H9 (cell line): ENCODE measurements around the gene SCFD1. TPM values are rescaled to one million over a fixed set of nuclear protein-coding genes. Genes with fewer than 3 reads are reported as not detected.
"Not testable (repeated sequence)": the region's sequence is repeated elsewhere in the genome, so short reads cannot be mapped to it uniquely, and the experiment has no call there.

Experiments used
- DNase-seq: peaks from one replicate; pipeline ENCODE4 v3.0.0-alpha.2; 2017
- H2AFZ ChIP-seq: one replicate; pipeline ENCODE4 v1.6.1; 2013; ENCODE audit warnings: mild to moderate bottlenecking, low read length, control low read depth, moderate library complexity
- H2AK5ac ChIP-seq: 2 replicates; pipeline ENCODE4 v1.6.1; 2013; ENCODE audit warnings: low read length, control low read depth, mixed read lengths; ENCODE audit not compliant: insufficient read length
- H2BK120ac ChIP-seq: one replicate; pipeline ENCODE4 v1.6.1; 2013; ENCODE audit warnings: low read depth, mild to moderate bottlenecking, low read length, control low read depth, inconsistent platforms; ENCODE audit not compliant: poor library complexity, severe bottlenecking
- H2BK12ac ChIP-seq: 2 replicates; pipeline ENCODE4 v1.6.1; 2013; ENCODE audit warnings: low read length, control low read depth, mixed read lengths, low read depth; ENCODE audit not compliant: insufficient read length
- H2BK15ac ChIP-seq: 2 replicates; pipeline ENCODE4 v1.6.1; 2013; ENCODE audit warnings: low read depth, low read length, control low read depth
- H2BK20ac ChIP-seq: one replicate; pipeline ENCODE4 v1.6.1; 2013; ENCODE audit warnings: low read depth, mild to moderate bottlenecking, low read length, control low read depth, inconsistent platforms; ENCODE audit not compliant: poor library complexity, severe bottlenecking
- H2BK5ac ChIP-seq: 2 replicates; pipeline ENCODE4 v1.6.1; 2013; ENCODE audit warnings: low read length, control low read depth, mixed read lengths; ENCODE audit not compliant: insufficient read length
- H3K14ac ChIP-seq: 2 replicates; pipeline ENCODE4 v1.6.1; 2013; ENCODE audit warnings: low read length, control low read depth; ENCODE audit not compliant: insufficient read depth
- H3K18ac ChIP-seq: 2 replicates; pipeline ENCODE4 v1.6.1; 2013; ENCODE audit warnings: low read depth, mild to moderate bottlenecking, mixed read lengths, low read length, control low read depth; ENCODE audit not compliant: insufficient read length
- H3K23ac ChIP-seq: 2 replicates; pipeline ENCODE4 v1.6.1; 2013; ENCODE audit warnings: low read length, control low read depth, mixed read lengths, low read depth; ENCODE audit not compliant: insufficient read length
- H3K23me2 ChIP-seq: 2 replicates; pipeline ENCODE4 v1.6.1; 2013; ENCODE audit warnings: low read depth, mild to moderate bottlenecking, mixed read lengths, low read length, control low read depth; ENCODE audit not compliant: insufficient read length, poor library complexity, severe bottlenecking
- H3K27ac ChIP-seq: 2 replicates; pipeline ENCODE4 v1.5.1; 2013; ENCODE audit warnings: low read length, control low read depth, mixed read lengths, low read depth; ENCODE audit not compliant: insufficient read length
- H3K27me3 ChIP-seq: 2 replicates; pipeline ENCODE4 v1.6.1; 2013; ENCODE audit warnings: low read length, control low read depth, inconsistent platforms; ENCODE audit not compliant: insufficient read depth
- H3K4ac ChIP-seq: 2 replicates; pipeline ENCODE4 v1.6.1; 2013; ENCODE audit warnings: low read depth, mild to moderate bottlenecking, control low read depth, inconsistent platforms, low read length, moderate library complexity
- H3K4me1 ChIP-seq: 2 replicates; pipeline ENCODE4 v1.6.1; 2013; ENCODE audit warnings: low read length, control low read depth, inconsistent platforms; ENCODE audit not compliant: insufficient read depth
- H3K4me2 ChIP-seq: 2 replicates; pipeline ENCODE4 v1.6.1; 2013; ENCODE audit warnings: low read length, control low read depth, mixed read lengths; ENCODE audit not compliant: insufficient read length, insufficient read depth
- H3K56ac ChIP-seq: 2 replicates; pipeline ENCODE4 v1.6.1; 2013; ENCODE audit warnings: low read depth, mild to moderate bottlenecking, mixed read lengths, low read length, control low read depth; ENCODE audit not compliant: insufficient read length
- H3K79me1 ChIP-seq: 2 replicates; pipeline ENCODE4 v1.6.1; 2013; ENCODE audit warnings: low read depth, mild to moderate bottlenecking, moderate library complexity, low read length, control low read depth, inconsistent platforms; ENCODE audit not compliant: insufficient read depth, poor library complexity, severe bottlenecking
- H3K79me2 ChIP-seq: 2 replicates; pipeline ENCODE4 v1.6.1; 2013; ENCODE audit warnings: low read length, control low read depth, inconsistent platforms; ENCODE audit not compliant: insufficient read depth
- H3K9ac ChIP-seq: 2 replicates; pipeline ENCODE4 v1.6.1; 2013; ENCODE audit warnings: low read length, control low read depth, mixed read lengths; ENCODE audit not compliant: insufficient read length; ENCODE audit errors: extremely low read depth
- H3K9me3 ChIP-seq: one replicate; pipeline ENCODE4 v1.6.1; 2013; ENCODE audit warnings: low read depth, low read length, inconsistent platforms; ENCODE audit not compliant: control insufficient read depth
- H3T11ph ChIP-seq: one replicate; pipeline ENCODE4 v1.6.1; 2013; ENCODE audit warnings: mild to moderate bottlenecking, low read length, control low read depth, inconsistent platforms
- H4K20me1 ChIP-seq: one replicate; pipeline ENCODE4 v1.6.1; 2013; ENCODE audit not compliant: control insufficient read depth, insufficient read length, insufficient read depth
- H4K5ac ChIP-seq: 2 replicates; pipeline ENCODE4 v1.6.1; 2013; ENCODE audit warnings: low read depth, mild to moderate bottlenecking, mixed read lengths, low read length, control low read depth; ENCODE audit not compliant: insufficient read length
- H4K8ac ChIP-seq: replicated peaks from 2 replicates; pipeline ENCODE4 v1.6.1; 2013; ENCODE audit warnings: low read length, control low read depth, mixed read lengths, low read depth; ENCODE audit not compliant: insufficient read length
- H4K91ac ChIP-seq: 2 replicates; pipeline ENCODE4 v1.6.1; 2013; ENCODE audit warnings: low read depth, mild to moderate bottlenecking, moderate library complexity, mixed read lengths, low read length, control low read depth; ENCODE audit not compliant: insufficient read length
- H3K27ac Mint-ChIP-seq, 3 experiments: 2 replicates in 2 of 3; 3 replicates in 1 of 3; pipeline ENCODE4 v1.8.0; 2020 to 2021; ENCODE audit warnings: mixed read lengths in 3 of 3, mild to moderate bottlenecking in 1 of 3, moderate library complexity in 1 of 3
- H3K27me3 Mint-ChIP-seq: 2 replicates; pipeline ENCODE4 v1.8.0; 2021; ENCODE audit warnings: low read depth, mild to moderate bottlenecking, moderate library complexity, mixed read lengths
- H3K36me3 Mint-ChIP-seq, 3 experiments: 2 replicates in 2 of 3; 3 replicates in 1 of 3; pipeline ENCODE4 v1.8.0; 2020 to 2021; ENCODE audit warnings: low read depth in 3 of 3, mixed read lengths in 3 of 3; ENCODE audit not compliant: insufficient read depth in 1 of 3
- H3K4me1 Mint-ChIP-seq, 2 experiments: 2 replicates each; pipeline ENCODE4 v1.8.0; 2020; ENCODE audit warnings: mixed read lengths in 2 of 2
- H3K4me3 Mint-ChIP-seq, 2 experiments: 2 replicates in 1 of 2; 3 replicates in 1 of 2; pipeline ENCODE4 v1.8.0; 2020 to 2021; ENCODE audit warnings: mild to moderate bottlenecking in 2 of 2, mixed read lengths in 2 of 2, moderate library complexity in 1 of 2
- H3K9me3 Mint-ChIP-seq, 2 experiments: 2 replicates in 1 of 2; 3 replicates in 1 of 2; pipeline ENCODE4 v1.8.0; 2020; ENCODE audit warnings: mild to moderate bottlenecking in 2 of 2, mixed read lengths in 2 of 2, moderate library complexity in 1 of 2
- WGBS: extraction: QIAGEN DNeasy Blood & Tissue Kit; methylation state at CpG from one replicate; pipeline ENCODE4 v1.1.7; 2013; ENCODE audit warnings: missing lambda C conversion rate, low lambda C conversion rate, mixed read lengths; ENCODE audit not compliant: insufficient read length; ENCODE audit errors: extremely low coverage; 5-methylcytosine and 5-hydroxymethylcytosine counted together
- total RNA-seq: library from RNA; stranded (reverse); gene quantifications from 2 replicates; pipeline ENCODE4 v1.2.1, GENCODE V29; 2021
- TF ChIP-seq, protein P1 (sequence below): fragments of 200-600 bp; sonication (generic); conservative IDR thresholded peaks from 3 replicates; pipeline ENCODE4 v1.8.0; 2021; ENCODE audit warnings: antibody characterized with exemption, mild to moderate bottlenecking

The SCFD1 gene
- total RNA-seq, 1 experiment from 2014 or later = 85.2 TPM

DNA sequence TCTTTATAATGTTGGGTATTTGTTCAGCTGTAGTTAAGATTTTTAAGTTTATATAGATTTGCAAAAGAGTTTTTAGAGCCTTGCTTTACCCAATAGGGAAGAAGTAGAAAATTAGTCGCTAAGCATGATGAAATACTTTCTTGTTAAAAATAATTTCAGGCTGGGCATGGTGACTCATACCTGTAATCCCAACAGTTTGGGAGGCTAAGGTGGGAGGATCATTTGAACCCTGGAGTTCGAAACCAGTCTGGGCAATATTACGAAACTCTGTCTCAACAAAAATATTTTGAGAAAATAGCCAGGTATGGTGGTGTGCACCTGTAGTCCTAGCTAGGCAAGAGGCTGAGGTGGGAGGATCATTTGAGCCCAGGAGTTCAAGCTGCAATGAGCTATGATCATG is 18.7 kb upstream of the SCFD1 start:
- Histone ChIP-seq H3K23ac (no peak overlapping the region), H4K91ac (no peak overlapping the region), H3K79me1 (no peaks in the 10 kb centered on the region), H2BK15ac (no peak overlapping the region), H3K14ac (no peak overlapping the region), H4K8ac (no peak overlapping the region), H2BK5ac (no peak overlapping the region), H3K4me2 (no peak overlapping the region), H3K4me1 (no peaks in the 10 kb centered on the region), H2BK120ac (no peak overlapping the region), H4K5ac (no peak overlapping the region), H4K20me1 (no peaks in the 10 kb centered on the region), H3K27me3 (no peaks in the 10 kb centered on the region), H2BK12ac (no peak overlapping the region), H3K27ac (no peak overlapping the region), H3T11ph (no peak overlapping the region), H3K23me2 (no peaks in the 10 kb centered on the region), H3K79me2 (no peaks in the 10 kb centered on the region), H3K9me3 (no peaks in the 10 kb centered on the region), H3K4ac (no peak overlapping the region), H3K18ac (no peak overlapping the region), H3K56ac (no peak overlapping the region), H3K9ac (no peak overlapping the region), H2AFZ (no peak overlapping the region), H2AK5ac (no peak overlapping the region), H2BK20ac (no peak overlapping the region)
- TF ChIP-seq, protein P1, sequence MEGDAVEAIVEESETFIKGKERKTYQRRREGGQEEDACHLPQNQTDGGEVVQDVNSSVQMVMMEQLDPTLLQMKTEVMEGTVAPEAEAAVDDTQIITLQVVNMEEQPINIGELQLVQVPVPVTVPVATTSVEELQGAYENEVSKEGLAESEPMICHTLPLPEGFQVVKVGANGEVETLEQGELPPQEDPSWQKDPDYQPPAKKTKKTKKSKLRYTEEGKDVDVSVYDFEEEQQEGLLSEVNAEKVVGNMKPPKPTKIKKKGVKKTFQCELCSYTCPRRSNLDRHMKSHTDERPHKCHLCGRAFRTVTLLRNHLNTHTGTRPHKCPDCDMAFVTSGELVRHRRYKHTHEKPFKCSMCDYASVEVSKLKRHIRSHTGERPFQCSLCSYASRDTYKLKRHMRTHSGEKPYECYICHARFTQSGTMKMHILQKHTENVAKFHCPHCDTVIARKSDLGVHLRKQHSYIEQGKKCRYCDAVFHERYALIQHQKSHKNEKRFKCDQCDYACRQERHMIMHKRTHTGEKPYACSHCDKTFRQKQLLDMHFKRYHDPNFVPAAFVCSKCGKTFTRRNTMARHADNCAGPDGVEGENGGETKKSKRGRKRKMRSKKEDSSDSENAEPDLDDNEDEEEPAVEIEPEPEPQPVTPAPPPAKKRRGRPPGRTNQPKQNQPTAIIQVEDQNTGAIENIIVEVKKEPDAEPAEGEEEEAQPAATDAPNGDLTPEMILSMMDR = no peak
- no CpG with 5 or more reads among the region's 3 CpGs for WGBS
- Mint-ChIP-seq H3K4me3 (no peak overlapping the region), H3K36me3 (peaks cover 20 to 61% (median 60%) of the 10 kb centered on the region in 3 experiments), H3K9me3 (no peaks in the 10 kb centered on the region), H3K27me3 (no peaks in the 10 kb centered on the region), H3K4me1 (no peaks in the 10 kb centered on the region), H3K27ac (no peak overlapping the region)
- no peak for DNase-seq

DNA sequence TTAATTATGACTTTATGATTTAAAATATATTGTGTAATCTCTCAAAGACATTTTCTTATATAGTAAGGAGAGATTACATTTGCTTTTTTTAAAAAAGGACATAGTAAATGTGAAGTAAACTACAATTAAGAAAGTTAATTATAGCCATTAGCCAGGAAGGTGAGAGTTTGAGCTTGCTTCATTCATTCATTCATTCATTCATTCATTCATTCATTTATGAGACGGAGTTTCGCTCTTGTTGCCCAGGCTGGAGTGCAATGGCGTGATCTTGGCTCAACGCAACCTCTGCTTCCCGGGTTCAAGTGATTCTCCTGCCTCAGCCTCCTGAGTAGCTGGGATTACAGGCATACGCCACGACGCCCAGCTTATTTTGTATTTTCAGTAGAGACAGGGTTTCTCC is 17.4 kb upstream of the SCFD1 start:
- H2BK20ac ChIP-seq, H2BK120ac ChIP-seq, H3K4me1 Mint-ChIP-seq, H2BK15ac ChIP-seq, H3K9me3 ChIP-seq, H3K4ac ChIP-seq, H3K27ac ChIP-seq, H3K79me2 ChIP-seq, H4K20me1 ChIP-seq, H4K5ac ChIP-seq, H3K27me3 ChIP-seq, H3K9ac ChIP-seq, H2BK5ac ChIP-seq, H2BK12ac ChIP-seq, H4K8ac ChIP-seq, H3K14ac ChIP-seq, H3K27me3 Mint-ChIP-seq, H4K91ac ChIP-seq, H3K9me3 Mint-ChIP-seq, H3K4me2 ChIP-seq, H2AFZ ChIP-seq, H2AK5ac ChIP-seq, H3K18ac ChIP-seq, H3K4me3 Mint-ChIP-seq, H3T11ph ChIP-seq, H3K56ac ChIP-seq, H3K23me2 ChIP-seq, H3K4me1 ChIP-seq, DNase-seq, H3K27ac Mint-ChIP-seq, H3K79me1 ChIP-seq, H3K23ac ChIP-seq: not testable (repeated sequence)
- WGBS = no CpG with 5 or more reads among the region's 8 CpGs
- H3K36me3 Mint-ChIP-seq = peaks cover 18 to 58% (median 56%) of the 10 kb centered on the region in 3 experiments
